Inflammatory macrophage treated with lipopolysaccharide for 1 hour (primary cell): ENCODE results near the gene RET.

Experiments
- DNase-seq, 2 donors: peaks; one replicate each; pipeline ENCODE4 v3.0.0-alpha.2; 2020 to 2022

Gene RET

DNA sequence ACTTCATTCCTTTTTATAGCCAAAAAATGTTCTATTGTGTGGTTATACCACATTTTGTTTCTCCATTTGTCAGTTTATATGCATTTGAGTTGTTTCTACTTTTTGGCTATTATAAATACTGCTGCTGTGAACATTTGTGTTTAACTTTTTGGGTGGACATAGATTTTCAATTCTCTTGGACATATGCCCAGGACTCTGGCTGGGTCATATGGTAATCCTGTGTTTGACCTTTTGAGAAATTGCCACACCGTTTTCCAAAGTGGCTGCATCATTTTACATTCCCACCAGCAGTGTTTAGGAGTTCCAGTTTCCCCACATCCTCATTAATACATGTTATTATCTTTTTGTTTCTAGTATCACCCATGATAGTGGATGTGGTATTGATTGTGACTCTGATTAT, 100.7 kb downstream of the RET start:
- no peak for DNase-seq
